GM12878 (cell line): Measurements from ENCODE around the gene SLC9A3. TPM values are rescaled to one million over a fixed set of nuclear protein-coding genes. Genes with fewer than 3 reads are reported as not detected.

ENCODE experiments used
- ATAC-seq: fragments of 200-7000 bp; cut with Tn5 transposase; 3 replicates; pipeline ENCODE4 v1.9.1; 2020; ENCODE audit warnings: mild to moderate bottlenecking, moderate library complexity
- BruUV-seq: library from RNA; stranded (reverse); fragments of 400-500 nt; replicated peaks from 2 replicates; lab custom pipeline; 2021; lab: Mats Ljungman, UMichigan
- CTCF ChIA-PET: fragments of 300-600 bp; sonication (Branson Sonifier 250); formaldehyde crosslinking; extraction: SDS; loops from one replicate; lab custom pipeline; 2021; ENCODE audit warnings: inconsistent platforms; lab: Yijun Ruan, JAX
- POLR2A ChIA-PET: fragments of 350-600 bp; formaldehyde crosslinking; extraction: SDS; loops from one replicate; lab custom pipeline; 2021; ENCODE audit warnings: inconsistent platforms; lab: Charles Lee
- RAD21 ChIA-PET: fragments of 300-600 bp; sonication (Branson Sonifier 250); formaldehyde crosslinking; loops from one replicate; lab custom pipeline; 2023; ENCODE audit warnings: antibody characterized with exemption; ENCODE audit not compliant: unreplicated experiment; lab: Charles Lee
- SMC1A ChIA-PET: fragments of 300-600 bp; sonication (Branson Sonifier 250); formaldehyde crosslinking; loops from one replicate; lab custom pipeline; 2023; ENCODE audit not compliant: unreplicated experiment, uncharacterized antibody; lab: Charles Lee
- DNase-seq: peaks from one replicate; pipeline ENCODE4 v3.0.0-alpha.2; 2011; ENCODE audit warnings: low read depth, low spot score
- FAIRE-seq: peaks from 3 replicates; lab custom pipeline; 2011; peaks lifted over from hg19 to GRCh38; lab: Jason Lieb, UNC
- H2AFZ ChIP-seq: 2 replicates; pipeline ENCODE4 v1.6.0; 2011; ENCODE audit warnings: low read depth, low read length, control low read depth; ENCODE audit not compliant: control insufficient read depth
- H3K27ac ChIP-seq: 2 replicates; pipeline ENCODE4 v1.5.1; 2011; ENCODE audit warnings: control low read depth; ENCODE audit not compliant: control insufficient read depth, insufficient read depth
- H3K27me3 ChIP-seq, 2 experiments: replicated peaks in 1 of 2; 2 replicates each; pipeline versions ENCODE4 v1.6.0 to v1.6.1; 2011; ENCODE audit warnings: low read length in 1 of 2; ENCODE audit not compliant: control insufficient read depth in 2 of 2, insufficient read depth in 2 of 2
- H3K36me3 ChIP-seq, 2 experiments: 2 replicates each; pipeline ENCODE4 v1.5.1; 2011; ENCODE audit warnings: low read length in 1 of 2; ENCODE audit not compliant: control insufficient read depth in 2 of 2, insufficient read depth in 2 of 2
- H3K4me1 ChIP-seq: 2 replicates; pipeline ENCODE4 v1.6.1; 2011; ENCODE audit warnings: mild to moderate bottlenecking, low read length, moderate library complexity, mixed read lengths; ENCODE audit not compliant: control insufficient read depth, insufficient read depth
- H3K4me2 ChIP-seq: 2 replicates; pipeline ENCODE4 v1.6.0; 2011; ENCODE audit warnings: control low read depth; ENCODE audit not compliant: control insufficient read depth, insufficient read depth
- H3K4me3 ChIP-seq: fragments of 200-600 bp; sonication (generic); 2 replicates; pipeline ENCODE4 v1.5.1; 2016
- H3K79me2 ChIP-seq: 2 replicates; pipeline ENCODE4 v1.6.0; 2011; ENCODE audit warnings: low read length; ENCODE audit not compliant: control insufficient read depth, insufficient read depth
- H3K9ac ChIP-seq: 2 replicates; pipeline ENCODE4 v1.8.0; 2011; ENCODE audit warnings: low read length, control low read depth, mixed read lengths; ENCODE audit not compliant: control insufficient read depth, insufficient read depth
- H3K9me3 ChIP-seq: replicated peaks from 3 replicates; pipeline ENCODE4 v1.5.1; 2011; ENCODE audit warnings: mild to moderate bottlenecking, low read length; ENCODE audit not compliant: control insufficient read depth, insufficient read depth
- H4K20me1 ChIP-seq: 2 replicates; pipeline ENCODE4 v1.6.0; 2011; ENCODE audit not compliant: control insufficient read depth, insufficient read depth
- BCL11A ChIP-seq: IDR thresholded peaks from 2 replicates; pipeline ENCODE4 v1.6.1; 2011; ENCODE audit warnings: low read depth, low read length
- PBX3 ChIP-seq: IDR thresholded peaks from 2 replicates; pipeline ENCODE4 v1.6.1; 2011; ENCODE audit warnings: mild to moderate bottlenecking, low read depth, low read length, moderate library complexity; ENCODE audit not compliant: insufficient replicate concordance
- RELA ChIP-seq: fragments of 450-650 bp; IDR thresholded peaks from 2 replicates; pipeline ENCODE4 v1.8.0; 2014; ENCODE audit warnings: borderline replicate concordance; ENCODE audit not compliant: partially characterized antibody
- SIN3A ChIP-seq: IDR thresholded peaks from 2 replicates; pipeline ENCODE4 v1.6.1; 2012; ENCODE audit warnings: low read depth, low read length, improper control_type of control experiment
- USF1 ChIP-seq: IDR thresholded peaks from 2 replicates; pipeline ENCODE4 v1.6.1; 2011; ENCODE audit warnings: borderline replicate concordance, low read depth, mild to moderate bottlenecking, moderate library complexity, mixed read lengths, low read length; ENCODE audit not compliant: insufficient read depth; ENCODE audit errors: extremely low read length
- WGBS: methylation state at CpG from one replicate; pipeline ENCODE4 v1.1.6; 2016; ENCODE audit warnings: low lambda C conversion rate; ENCODE audit not compliant: insufficient replicate concordance, insufficient coverage; ENCODE audit errors: missing lambda C conversion rate; 5-methylcytosine and 5-hydroxymethylcytosine counted together
- in situ Hi-C: fragments of 300-500 bp; cut with MboI; formaldehyde crosslinking; loops from 9 replicates; pipeline ENCODE4 v1.14.3; 2018; ENCODE audit warnings: mixed read lengths
- intact Hi-C: fragments of 100-400 bp; cut with micrococcal nuclease; formaldehyde crosslinking; loops from one replicate; pipeline ENCODE4 v1.14.2; 2022; ENCODE audit not compliant: unreplicated experiment
- polyA plus RNA-seq, 11 experiments: library from polyadenylated mRNA; depleted of rRNA in 4 of 11; unstranded in 6 of 11; stranded (reverse) in 5 of 11; fragments of >200 nt; fragmentation: Nextera tagmentation in 4 of 11; fragmentation: Illumina TruSeq in 1 of 11; extraction: Ambion mirVana in 4 of 11; extraction: Trizol in 1 of 11; gene quantifications; 1 replicate in 1 of 11; 2 replicates in 10 of 11; pipeline versions ENCODE4 v1.2.1 to v1.2.3, GENCODE V29; 2011 to 2016; ENCODE audit warnings: inconsistent platforms in 2 of 11, missing spikeins in 2 of 11, low read depth in 1 of 11
- total RNA-seq, 4 experiments: library from RNA; depleted of rRNA in 3 of 4; stranded (reverse); fragments of >200 nt in 3 of 4; fragmentation: Illumina TruSeq in 1 of 4; extraction: Trizol in 1 of 4; gene quantifications; 2 replicates each; pipeline versions ENCODE4 v1.2.1 to v1.2.3, GENCODE V29; 2013 to 2021

SLC9A3 gene
- total and polyA plus RNA-seq, 10 of the 15 experiments (the other 5 are each of a cell fraction or from before 2014, with no cell fraction given) = 0.04 to 5.2 (median 2.3) TPM; not detected in 1

DNA sequence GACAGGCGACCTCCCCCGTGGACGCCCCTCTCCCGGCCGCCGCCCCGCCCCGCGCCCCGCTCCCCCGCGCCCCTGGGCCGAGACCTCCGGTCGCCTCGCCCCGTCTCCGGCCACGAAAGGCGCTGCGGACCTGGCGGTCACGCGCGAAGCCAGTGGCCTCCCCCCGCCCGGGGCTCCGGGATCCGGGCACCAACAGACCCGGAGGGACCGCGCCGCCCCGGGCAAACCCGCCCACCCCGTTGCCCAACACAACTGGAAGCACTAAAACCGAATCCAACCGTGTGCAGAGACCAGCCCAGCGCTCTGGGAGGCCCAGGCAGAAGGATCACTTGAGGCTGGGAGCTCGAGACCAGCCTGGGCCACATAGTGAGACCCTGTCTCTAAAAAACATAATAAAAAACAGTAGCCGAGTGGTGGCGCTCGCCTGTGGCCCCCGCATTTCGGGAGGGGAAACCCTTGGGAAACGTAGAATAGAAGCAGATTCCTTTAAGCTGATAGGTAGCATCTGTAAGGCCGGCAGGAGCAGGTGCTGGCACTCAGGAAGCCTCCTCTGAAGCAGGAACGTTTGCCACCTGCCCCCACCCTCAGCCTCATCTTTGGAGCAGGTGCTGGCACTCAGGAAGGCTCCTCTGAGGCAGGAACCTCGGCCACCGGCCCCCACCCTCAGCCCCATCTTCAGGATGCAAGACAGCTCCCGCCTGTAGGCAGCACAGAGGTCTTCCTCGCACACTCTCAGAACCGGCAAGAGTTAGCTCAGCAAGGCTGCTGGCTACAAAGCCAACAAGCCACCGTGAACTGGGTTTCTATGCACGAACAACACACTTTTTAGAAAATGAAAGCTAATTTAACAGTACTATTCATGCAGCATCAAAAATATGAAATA is 4.6 kb upstream of the SLC9A3 start:
- Histone ChIP-seq H3K9ac (no peak overlapping the region), H2AFZ (no peak overlapping the region), H3K4me3 (no peak overlapping the region), H3K79me2 (no peaks in the 10 kb centered on the region), H3K27ac (no peak overlapping the region), H3K36me3 (no peaks in the 10 kb centered on the region), H3K4me1 (peaks cover 23% of the 10 kb centered on the region), H3K27me3 (peaks cover 9 to 22% of the 10 kb centered on the region in 2 experiments), H3K9me3 (no peaks in the 10 kb centered on the region), H3K4me2 (0 out of 2 replicates have a peak overlapping the region, but pooled peaks have one; percentile 7), H4K20me1 (no peaks in the 10 kb centered on the region)
- intact Hi-C loops = no loop called here
- POLR2A ChIA-PET = no interaction called here
- ATAC-seq (peak; percentile 45), DNase-seq (no peak), FAIRE-seq (no peak)
- RAD21 ChIA-PET = interaction anchor here (1.0 to 1.8 kb wide), 2 partner anchors 15 to 58 kb away, joined by 3 to 4 read pairs; no protein-coding TSS in a partner anchor
- TF ChIP-seq BCL11A = no peak
- no peak for TF ChIP-seq USF1
- TF ChIP-seq SIN3A = no peak
- TF ChIP-seq PBX3 = no peak
- TF ChIP-seq RELA = no peak
- no TSS peak for BruUV-seq
- WGBS = 3% methylated on average over 30 of the region's 55 CpGs
- SMC1A ChIA-PET = interaction anchor here (0.9 kb wide), 1 partner anchor 212 kb away, joined by 3 read pairs; no protein-coding TSS in a partner anchor
- CTCF ChIA-PET = interaction anchor here (0.9 to 1.1 kb wide), 3 partner anchors 10 to 212 kb away, joined by 3 to 5 read pairs (median 3); no protein-coding TSS in a partner anchor
- in situ Hi-C loops = no loop called here
